ENCODE measurements around the gene ATF6. TPM values are rescaled to one million over a fixed set of nuclear protein-coding genes. Genes with fewer than 3 reads are reported as not detected.

Gene ATF6
- total and polyA plus RNA-seq, 4 donors: 10.0 to 22.5 (median 13.4) TPM

DNA sequence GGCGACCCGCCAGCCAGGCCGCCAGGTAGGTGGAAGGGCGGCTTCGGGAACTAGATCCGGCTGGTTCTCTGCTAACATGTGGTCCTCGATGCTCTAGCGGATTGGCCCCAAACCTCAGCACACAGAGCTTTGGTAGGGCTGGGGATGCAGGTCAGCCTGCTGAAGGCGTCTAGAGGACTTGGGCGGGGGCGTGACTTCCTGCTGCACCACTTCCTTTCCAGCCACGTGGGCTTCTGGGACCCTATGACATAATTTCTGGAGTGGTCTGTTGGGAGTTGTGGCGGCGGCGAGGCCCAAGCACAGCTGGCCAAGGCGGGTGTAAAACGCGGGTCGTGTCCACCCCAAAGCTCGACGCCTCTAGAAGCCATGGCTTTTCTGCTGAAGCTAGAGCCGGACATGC, 124.5 kb downstream of the ATF6 start:
- Histone ChIP-seq H3K27ac (ENCODE audit: low read depth in 1 of 2, low read length in 2 of 2) (no peak overlapping the region), H3K9ac (ENCODE audit: low read depth in 1 of 2, low read length in 2 of 2) (no peak overlapping the region), H3K27me3 (ENCODE audit: control insufficient read depth in 4 of 4, insufficient read depth in 4 of 4, low read length in 3 of 4) (no peaks in the 10 kb centered on the region), H3K4me1 (ENCODE audit: control insufficient read depth in 4 of 4, insufficient read depth in 4 of 4, low read length in 3 of 4) (no peaks in the 10 kb centered on the region), H3K36me3 (ENCODE audit: control insufficient read depth in 4 of 4, insufficient read depth in 3 of 4, low read depth in 1 of 4, low read length in 3 of 4) (peaks cover 5 to 19% (median 15%) of the 10 kb centered on the region in 4 donors), H3K9me3 (ENCODE audit: control insufficient read depth in 4 of 4, low read length in 3 of 4) (no peaks in the 10 kb centered on the region), H3K4me3 (ENCODE audit: low read depth in 1 of 3, low read length in 3 of 3) (no peak overlapping the region)
- TF ChIP-seq GABPA (IDR thresholded peaks at IDR 0.05 in 1 of 2, conservative IDR thresholded peaks at IDR 0.05 in 1 of 2) (no peak), HNF4A (conservative IDR thresholded peaks at IDR 0.05) (no peak), JUND (IDR thresholded peaks at IDR 0.05) (no peak), HNF4G (IDR thresholded peaks at IDR 0.05) (no peak), CTCF (IDR thresholded peaks at IDR 0.05; ENCODE audit: low read depth, low read length, missing input control) (no peak), FOXA1 (IDR thresholded peaks at IDR 0.05) (no peak), SP1 (IDR thresholded peaks at IDR 0.05) (no peak), FOXA2 (IDR thresholded peaks at IDR 0.05) (no peak), RAD21 (IDR thresholded peaks at IDR 0.05) (no peak)
- TF ChIP-seq, protein P1, sequence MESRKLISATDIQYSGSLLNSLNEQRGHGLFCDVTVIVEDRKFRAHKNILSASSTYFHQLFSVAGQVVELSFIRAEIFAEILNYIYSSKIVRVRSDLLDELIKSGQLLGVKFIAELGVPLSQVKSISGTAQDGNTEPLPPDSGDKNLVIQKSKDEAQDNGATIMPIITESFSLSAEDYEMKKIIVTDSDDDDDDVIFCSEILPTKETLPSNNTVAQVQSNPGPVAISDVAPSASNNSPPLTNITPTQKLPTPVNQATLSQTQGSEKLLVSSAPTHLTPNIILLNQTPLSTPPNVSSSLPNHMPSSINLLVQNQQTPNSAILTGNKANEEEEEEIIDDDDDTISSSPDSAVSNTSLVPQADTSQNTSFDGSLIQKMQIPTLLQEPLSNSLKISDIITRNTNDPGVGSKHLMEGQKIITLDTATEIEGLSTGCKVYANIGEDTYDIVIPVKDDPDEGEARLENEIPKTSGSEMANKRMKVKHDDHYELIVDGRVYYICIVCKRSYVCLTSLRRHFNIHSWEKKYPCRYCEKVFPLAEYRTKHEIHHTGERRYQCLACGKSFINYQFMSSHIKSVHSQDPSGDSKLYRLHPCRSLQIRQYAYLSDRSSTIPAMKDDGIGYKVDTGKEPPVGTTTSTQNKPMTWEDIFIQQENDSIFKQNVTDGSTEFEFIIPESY (IDR thresholded peaks at IDR 0.05): no peak
- TF ChIP-seq, protein P2, sequence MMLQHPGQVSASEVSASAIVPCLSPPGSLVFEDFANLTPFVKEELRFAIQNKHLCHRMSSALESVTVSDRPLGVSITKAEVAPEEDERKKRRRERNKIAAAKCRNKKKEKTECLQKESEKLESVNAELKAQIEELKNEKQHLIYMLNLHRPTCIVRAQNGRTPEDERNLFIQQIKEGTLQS (IDR thresholded peaks at IDR 0.05): no peak
- 96% methylated on average over 22 of the region's 22 CpGs for WGBS
- DNase-seq (ENCODE audit: low spot score): no peak

DNA sequence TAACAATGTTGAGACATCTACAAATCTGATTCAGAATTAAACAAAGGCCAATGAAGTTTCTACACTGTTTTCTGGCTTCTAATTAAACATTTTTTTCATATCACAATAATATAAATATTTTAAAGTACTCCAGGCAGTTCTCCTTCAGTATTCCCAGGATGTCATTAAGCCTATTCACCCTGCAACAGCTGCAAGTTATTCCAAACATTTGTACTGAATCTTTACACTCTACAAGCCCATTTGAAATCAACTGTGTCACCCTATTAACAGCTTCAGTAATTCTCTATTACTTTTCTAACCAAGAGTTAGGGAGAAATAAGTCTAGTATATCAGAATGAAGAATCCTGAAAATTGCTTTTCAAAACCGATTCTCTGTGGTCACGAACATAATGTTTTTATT, 133.0 kb downstream of the ATF6 start:
- no peak for DNase-seq (ENCODE audit: low spot score)
- no peaks in the 10 kb centered on the region for H3K9me3 ChIP-seq (ENCODE audit: control insufficient read depth in 4 of 4, low read length in 3 of 4)
- no peaks in the 10 kb centered on the region for H3K36me3 ChIP-seq (ENCODE audit: control insufficient read depth in 4 of 4, insufficient read depth in 3 of 4, low read depth in 1 of 4, low read length in 3 of 4)
- H3K27ac ChIP-seq (ENCODE audit: low read depth in 1 of 2, low read length in 2 of 2): no peak overlapping the region
- no peaks in the 10 kb centered on the region for H3K27me3 ChIP-seq (ENCODE audit: control insufficient read depth in 4 of 4, insufficient read depth in 4 of 4, low read length in 3 of 4)
- no peak for TF ChIP-seq EGR1 (IDR thresholded peaks at IDR 0.05; ENCODE audit: low read depth in 2 of 2)
- TF ChIP-seq, protein P3, sequence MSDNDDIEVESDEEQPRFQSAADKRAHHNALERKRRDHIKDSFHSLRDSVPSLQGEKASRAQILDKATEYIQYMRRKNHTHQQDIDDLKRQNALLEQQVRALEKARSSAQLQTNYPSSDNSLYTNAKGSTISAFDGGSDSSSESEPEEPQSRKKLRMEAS (IDR thresholded peaks at IDR 0.05): no peak
- no peak overlapping the region for H3K9ac ChIP-seq (ENCODE audit: low read depth in 1 of 2, low read length in 2 of 2)
- H3K4me3 ChIP-seq (ENCODE audit: low read depth in 1 of 3, low read length in 3 of 3): no peak overlapping the region
- 93% methylated on average over 2 of the region's 2 CpGs for WGBS
- H3K4me1 ChIP-seq (ENCODE audit: control insufficient read depth in 4 of 4, insufficient read depth in 4 of 4, low read length in 3 of 4): peaks cover 0 to 1% (median 0%) of the 10 kb centered on the region in 4 donors

DNA sequence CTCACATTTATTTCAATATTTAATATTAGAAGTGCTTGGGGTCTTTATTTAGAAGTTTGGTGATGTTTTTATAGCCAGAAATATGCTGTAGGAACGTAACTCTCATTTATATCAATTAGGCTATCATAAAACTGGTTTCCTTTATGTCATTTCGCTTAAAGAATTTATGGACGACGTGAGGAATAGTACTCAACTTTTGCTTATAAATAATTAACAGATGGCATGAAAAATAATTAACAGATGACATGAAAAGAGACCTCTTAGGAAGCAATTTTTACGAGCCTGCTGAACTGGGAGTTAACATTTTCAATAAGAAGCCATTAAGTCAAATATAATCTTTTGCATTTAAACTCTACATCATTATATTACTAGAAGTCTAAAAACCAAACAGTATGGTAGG, 134.0 kb downstream of the ATF6 start:
- Histone ChIP-seq H3K27me3 (ENCODE audit: control insufficient read depth in 4 of 4, insufficient read depth in 4 of 4, low read length in 3 of 4) (no peaks in the 10 kb centered on the region), H3K4me1 (ENCODE audit: control insufficient read depth in 4 of 4, insufficient read depth in 4 of 4, low read length in 3 of 4) (peaks cover 0 to 1% (median 0%) of the 10 kb centered on the region in 4 donors), H3K36me3 (ENCODE audit: control insufficient read depth in 4 of 4, insufficient read depth in 3 of 4, low read depth in 1 of 4, low read length in 3 of 4) (no peaks in the 10 kb centered on the region), H3K9ac (ENCODE audit: low read depth in 1 of 2, low read length in 2 of 2) (no peak overlapping the region), H3K27ac (ENCODE audit: low read depth in 1 of 2, low read length in 2 of 2) (no peak overlapping the region), H3K9me3 (ENCODE audit: control insufficient read depth in 4 of 4, low read length in 3 of 4) (no peaks in the 10 kb centered on the region), H3K4me3 (ENCODE audit: low read depth in 1 of 3, low read length in 3 of 3) (no peak overlapping the region)
- WGBS: 92% methylated on average over 5 of the region's 5 CpGs
- DNase-seq (ENCODE audit: low spot score): no peak
- TF ChIP-seq CTCF (IDR thresholded peaks at IDR 0.05; ENCODE audit: low read depth, low read length, missing input control) (no peak), JUND (IDR thresholded peaks at IDR 0.05) (no peak), HNF4G (IDR thresholded peaks at IDR 0.05) (no peak), RAD21 (IDR thresholded peaks at IDR 0.05) (no peak), GABPA (IDR thresholded peaks at IDR 0.05 in 1 of 2, conservative IDR thresholded peaks at IDR 0.05 in 1 of 2) (no peak), SP1 (IDR thresholded peaks at IDR 0.05) (no peak), EGR1 (IDR thresholded peaks at IDR 0.05; ENCODE audit: low read depth in 2 of 2) (no peak), RXRA (IDR thresholded peaks at IDR 0.05) (no peak), YY1 (IDR thresholded peaks at IDR 0.05) (no peak), NR2F2 (IDR thresholded peaks at IDR 0.05) (no peak), TAF1 (conservative IDR thresholded peaks at IDR 0.05) (no peak)
- TF ChIP-seq, protein P2 (IDR thresholded peaks at IDR 0.05): no peak
- TF ChIP-seq, protein P3 (IDR thresholded peaks at IDR 0.05): no peak
- TF ChIP-seq, protein P1 (IDR thresholded peaks at IDR 0.05): no peak

Measured in liver (tissue), 9 donors.